ENCODE results near the gene CEACAM5. TPM values are rescaled to one million over a fixed set of nuclear protein-coding genes. Genes with fewer than 3 reads are reported as not detected.

The CEACAM5 gene
- total RNA-seq, 1 donor from 2014 or later = not detected

DNA sequence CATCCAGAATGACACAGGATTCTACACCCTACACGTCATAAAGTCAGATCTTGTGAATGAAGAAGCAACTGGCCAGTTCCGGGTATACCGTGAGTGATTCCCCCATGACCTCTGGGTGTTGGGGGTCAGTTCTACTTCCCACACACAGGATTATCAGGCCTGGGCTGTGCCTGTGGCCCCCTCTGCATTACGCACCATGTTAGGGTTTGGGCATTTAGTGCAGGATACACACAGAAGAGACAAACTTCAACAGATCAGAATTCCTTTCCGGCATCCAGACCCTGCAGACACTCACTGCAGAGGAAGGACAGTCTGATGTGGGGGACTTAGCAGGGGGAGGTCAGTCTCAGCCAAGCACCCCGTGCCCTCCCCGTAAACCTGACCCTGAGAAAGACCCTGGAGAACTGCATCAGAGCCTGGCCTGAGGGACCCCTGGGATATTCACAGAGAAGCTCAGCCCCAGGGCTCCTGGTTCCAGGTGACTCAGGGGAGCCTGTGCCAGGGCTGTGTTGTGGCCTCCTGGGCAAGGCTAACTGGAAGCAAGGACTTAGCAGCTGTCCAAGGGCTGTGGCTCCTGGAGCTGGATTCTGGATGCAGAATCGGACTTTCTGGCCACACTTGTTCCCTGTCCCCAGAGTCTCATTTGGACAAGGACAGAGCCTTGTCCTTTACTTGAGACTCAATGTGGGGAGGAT lies 1.7 kb downstream of the CEACAM5 start:
- DNase-seq = peak; percentile 7
- intact Hi-C loops (cut with micrococcal nuclease) = no loop called here
- no peak for ATAC-seq (ENCODE audit: low read depth)
- CTCF ChIA-PET = no interaction called here
- no peak overlapping the region for H3K27ac Mint-ChIP-seq
- TF ChIP-seq, protein P1, sequence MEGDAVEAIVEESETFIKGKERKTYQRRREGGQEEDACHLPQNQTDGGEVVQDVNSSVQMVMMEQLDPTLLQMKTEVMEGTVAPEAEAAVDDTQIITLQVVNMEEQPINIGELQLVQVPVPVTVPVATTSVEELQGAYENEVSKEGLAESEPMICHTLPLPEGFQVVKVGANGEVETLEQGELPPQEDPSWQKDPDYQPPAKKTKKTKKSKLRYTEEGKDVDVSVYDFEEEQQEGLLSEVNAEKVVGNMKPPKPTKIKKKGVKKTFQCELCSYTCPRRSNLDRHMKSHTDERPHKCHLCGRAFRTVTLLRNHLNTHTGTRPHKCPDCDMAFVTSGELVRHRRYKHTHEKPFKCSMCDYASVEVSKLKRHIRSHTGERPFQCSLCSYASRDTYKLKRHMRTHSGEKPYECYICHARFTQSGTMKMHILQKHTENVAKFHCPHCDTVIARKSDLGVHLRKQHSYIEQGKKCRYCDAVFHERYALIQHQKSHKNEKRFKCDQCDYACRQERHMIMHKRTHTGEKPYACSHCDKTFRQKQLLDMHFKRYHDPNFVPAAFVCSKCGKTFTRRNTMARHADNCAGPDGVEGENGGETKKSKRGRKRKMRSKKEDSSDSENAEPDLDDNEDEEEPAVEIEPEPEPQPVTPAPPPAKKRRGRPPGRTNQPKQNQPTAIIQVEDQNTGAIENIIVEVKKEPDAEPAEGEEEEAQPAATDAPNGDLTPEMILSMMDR (IDR thresholded peaks at IDR 0.05) = no peak
- peaks cover 4% of the 10 kb centered on the region for H3K4me1 Mint-ChIP-seq
- no peaks in the 10 kb centered on the region for H3K9me3 Mint-ChIP-seq
- POLR2A ChIA-PET = no interaction called here
- no peaks in the 10 kb centered on the region for H3K36me3 Mint-ChIP-seq (ENCODE audit: low read depth)
- peaks cover 49% of the 10 kb centered on the region for H3K27me3 Mint-ChIP-seq
- no peak overlapping the region for H3K4me3 Mint-ChIP-seq

- ChIA-PET CTCF (no interaction called here), POLR2A (no interaction called here)
- no peaks in the 10 kb centered on the region for H3K36me3 Mint-ChIP-seq (ENCODE audit: low read depth)
- no peaks in the 10 kb centered on the region for H3K9me3 Mint-ChIP-seq
- TF ChIP-seq, protein P1 (IDR thresholded peaks at IDR 0.05) = no peak
- no peak overlapping the region for H3K27ac Mint-ChIP-seq
- ATAC-seq (ENCODE audit: low read depth) (no peak), DNase-seq (no peak)
- intact Hi-C loops (cut with micrococcal nuclease) = no loop called here
- no peak overlapping the region for H3K4me3 Mint-ChIP-seq
- H3K4me1 Mint-ChIP-seq = peaks cover 4% of the 10 kb centered on the region
- peaks cover 44% of the 10 kb centered on the region for H3K27me3 Mint-ChIP-seq
Measured at GRCh38 chr19:41711376-41712261, 3.2 kb downstream of the CEACAM5 start.

GRCh38 chr19:41714598-41714997 lies 6.2 kb downstream of the CEACAM5 start:
- intact Hi-C loops (cut with micrococcal nuclease) = no loop called here
- CTCF ChIA-PET = no interaction called here
- POLR2A ChIA-PET = no interaction called here
- Mint-ChIP-seq H3K4me1 (no peaks in the 10 kb centered on the region), H3K36me3 (ENCODE audit: low read depth) (no peaks in the 10 kb centered on the region), H3K9me3 (no peaks in the 10 kb centered on the region), H3K27me3 (peaks cover 27% of the 10 kb centered on the region), H3K4me3 (no peak overlapping the region), H3K27ac (no peak overlapping the region)
- ATAC-seq (ENCODE audit: low read depth) (no peak), DNase-seq (no peak)
- TF ChIP-seq, protein P1 (IDR thresholded peaks at IDR 0.05) = no peak

GRCh38 chr19:41718761-41719160 lies 10.3 kb downstream of the CEACAM5 start:
- intact Hi-C loops (cut with micrococcal nuclease) = no loop called here
- peaks cover 24% of the 10 kb centered on the region for H3K27me3 Mint-ChIP-seq
- no peaks in the 10 kb centered on the region for H3K36me3 Mint-ChIP-seq (ENCODE audit: low read depth)
- no peaks in the 10 kb centered on the region for H3K4me1 Mint-ChIP-seq
- CTCF ChIA-PET = no interaction called here
- POLR2A ChIA-PET = no interaction called here
- ATAC-seq (ENCODE audit: low read depth) = no peak
- H3K4me3 Mint-ChIP-seq = no peak overlapping the region
- DNase-seq = no peak
- no peaks in the 10 kb centered on the region for H3K9me3 Mint-ChIP-seq
- TF ChIP-seq, protein P1 (IDR thresholded peaks at IDR 0.05) = no peak
- no peak overlapping the region for H3K27ac Mint-ChIP-seq

GRCh38 chr19:41720103-41720502 lies 11.7 kb downstream of the CEACAM5 start:
- CTCF ChIA-PET = no interaction called here

More at GRCh38 chr19:41720103-41720502, 11.7 kb downstream of the CEACAM5 start:
- TF ChIP-seq, protein P1 (IDR thresholded peaks at IDR 0.05) = no peak
- Mint-ChIP-seq H3K27ac (no peak overlapping the region), H3K9me3 (no peaks in the 10 kb centered on the region), H3K4me3 (no peak overlapping the region), H3K36me3 (ENCODE audit: low read depth) (no peaks in the 10 kb centered on the region), H3K4me1 (no peaks in the 10 kb centered on the region), H3K27me3 (peaks cover 17% of the 10 kb centered on the region)
- intact Hi-C loops (cut with micrococcal nuclease) = no loop called here
- ATAC-seq (ENCODE audit: low read depth) (no peak), DNase-seq (no peak)
- POLR2A ChIA-PET = no interaction called here
